PC-9 (cell line): ENCODE measurements around the gene PDGFD. TPM values are rescaled to one million over a fixed set of nuclear protein-coding genes. Genes with fewer than 3 reads are reported as not detected.
A peak's percentile ranks its signal among the peaks of the same experiment; 100 is the strongest.

Experiments
- BruUV-seq: library from RNA; stranded (reverse); fragments of 400-500 nt; replicated peaks from 2 replicates; lab custom pipeline; 2021; lab: Mats Ljungman, UMichigan
- CTCF ChIA-PET: fragments of 300-600 bp; sonication (Branson Sonifier 250); formaldehyde crosslinking; loops from one replicate; lab custom pipeline; 2022; ENCODE audit warnings: antibody characterized with exemption; lab: Charles Lee
- POLR2A ChIA-PET: fragments of 300-600 bp; sonication (Branson Sonifier 250); formaldehyde crosslinking; loops from one replicate; lab custom pipeline; 2022; ENCODE audit warnings: antibody characterized with exemption; ENCODE audit not compliant: unreplicated experiment; lab: Charles Lee
- DNase-seq, 2 experiments: peaks; one replicate each; pipeline versions ENCODE4 v3.0.0 to v3.0.0-alpha.2; 2015 to 2022; ENCODE audit warnings: mixed read lengths in 1 of 2
- H2AFZ ChIP-seq: fragments of 200-600 bp; sonication (generic); 2 replicates; pipeline ENCODE4 v1.8.1; 2017; ENCODE audit warnings: antibody characterized with exemption
- H3F3A ChIP-seq: fragments of 200-600 bp; sonication (generic); 2 replicates; pipeline ENCODE4 v1.8.1; 2017; ENCODE audit warnings: antibody characterized with exemption, mild to moderate bottlenecking, low read depth; ENCODE audit not compliant: insufficient read depth
- H3K27ac ChIP-seq: fragments of 200-600 bp; sonication (generic); 2 replicates; pipeline ENCODE4 v1.6.1; 2016; ENCODE audit warnings: mixed run types
- H3K27me3 ChIP-seq: fragments of 200-600 bp; sonication (generic); 2 replicates; pipeline ENCODE4 v1.6.1; 2016; ENCODE audit warnings: low read depth, mixed run types; ENCODE audit not compliant: insufficient read depth
- H3K36me3 ChIP-seq: fragments of 200-600 bp; sonication (generic); 2 replicates; pipeline ENCODE4 v1.6.1; 2016; ENCODE audit warnings: low read depth, mixed run types
- H3K4me1 ChIP-seq: fragments of 200-600 bp; sonication (generic); replicated peaks from 2 replicates; pipeline ENCODE4 v1.6.1; 2016; ENCODE audit warnings: mixed run types; ENCODE audit not compliant: insufficient read depth
- H3K4me2 ChIP-seq: fragments of 200-600 bp; sonication (generic); 2 replicates; pipeline ENCODE4 v1.6.1; 2017; ENCODE audit warnings: mixed run types
- H3K4me3 ChIP-seq: fragments of 200-600 bp; sonication (generic); 2 replicates; pipeline ENCODE4 v1.6.1; 2016; ENCODE audit warnings: mixed run types
- H3K79me2 ChIP-seq: fragments of 200-600 bp; sonication (generic); 2 replicates; pipeline ENCODE4 v1.6.1; 2017; ENCODE audit warnings: low read depth, mixed run types
- H3K9me2 ChIP-seq: fragments of 200-600 bp; sonication (generic); 2 replicates; pipeline ENCODE4 v1.8.1; 2017; ENCODE audit warnings: mild to moderate bottlenecking; ENCODE audit not compliant: insufficient read depth
- H3K9me3 ChIP-seq: fragments of 200-600 bp; sonication (generic); 2 replicates; pipeline ENCODE4 v1.8.1; 2016; ENCODE audit warnings: low read depth; ENCODE audit not compliant: insufficient read depth
- H4K20me1 ChIP-seq: fragments of 200-600 bp; sonication (generic); 2 replicates; pipeline ENCODE4 v1.8.1; 2017; ENCODE audit not compliant: insufficient read depth
- EZH2 ChIP-seq: fragments of 200-600 bp; sonication (generic); IDR thresholded peaks from 2 replicates; pipeline ENCODE4 v1.8.0; 2017; ENCODE audit warnings: antibody characterized with exemption, low read depth
- intact Hi-C: fragments of 100-400 bp; cut with micrococcal nuclease; formaldehyde crosslinking; loops from one replicate; pipeline ENCODE4 v1.10.0; 2022; ENCODE audit not compliant: unreplicated experiment
- total RNA-seq: library from RNA; stranded (reverse); gene quantifications from 2 replicates; pipeline ENCODE4 v1.2.3, GENCODE V29; 2021
- TF ChIP-seq, protein P1 (sequence below): fragments of 200-600 bp; sonication (generic); conservative IDR thresholded peaks from 2 replicates; pipeline ENCODE4 v1.6.1; 2017; ENCODE audit warnings: mixed run types, antibody characterized with exemption, mild to moderate bottlenecking, moderate library complexity

Gene PDGFD
- total RNA-seq, 1 experiment from 2014 or later = 6.1 TPM

DNA sequence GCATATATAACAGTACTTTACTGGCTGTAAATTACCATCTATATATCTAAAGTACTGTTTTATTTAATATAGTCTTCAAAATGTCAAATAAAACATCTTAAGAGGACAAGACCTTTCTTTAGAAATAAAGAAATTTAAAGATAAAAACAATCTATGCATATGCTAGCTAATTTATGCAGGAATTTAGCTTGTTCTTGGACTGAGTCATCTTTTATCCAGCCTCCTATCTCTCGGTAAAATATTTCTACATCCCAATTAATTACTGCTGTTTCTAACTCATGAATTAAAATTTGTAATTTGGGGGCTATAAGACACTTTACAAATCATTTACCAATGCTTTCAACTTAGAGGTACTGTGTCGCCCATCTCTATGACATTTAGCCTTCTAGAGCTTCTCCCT lies 200.3 kb downstream of the PDGFD start:
- Histone ChIP-seq H3K4me3 (no peak overlapping the region), H3K79me2 (no peaks in the 10 kb centered on the region), H4K20me1 (no peaks in the 10 kb centered on the region), H3K9me3 (peaks cover 11% of the 10 kb centered on the region; the same call in 1 of the 2 replicates), H3F3A (no peaks in the 10 kb centered on the region), H3K4me1 (0 out of 2 replicates have a peak, but pooled peaks cover 15% of the 10 kb centered on the region), H3K9me2 (no peaks in the 10 kb centered on the region), H3K4me2 (no peak overlapping the region), H3K36me3 (no peaks in the 10 kb centered on the region), H3K27ac (no peak overlapping the region), H2AFZ (no peak overlapping the region), H3K27me3 (no peaks in the 10 kb centered on the region)
- ChIA-PET CTCF (no interaction called here), POLR2A (no interaction called here)
- no TSS peak for BruUV-seq
- TF ChIP-seq, protein P1, sequence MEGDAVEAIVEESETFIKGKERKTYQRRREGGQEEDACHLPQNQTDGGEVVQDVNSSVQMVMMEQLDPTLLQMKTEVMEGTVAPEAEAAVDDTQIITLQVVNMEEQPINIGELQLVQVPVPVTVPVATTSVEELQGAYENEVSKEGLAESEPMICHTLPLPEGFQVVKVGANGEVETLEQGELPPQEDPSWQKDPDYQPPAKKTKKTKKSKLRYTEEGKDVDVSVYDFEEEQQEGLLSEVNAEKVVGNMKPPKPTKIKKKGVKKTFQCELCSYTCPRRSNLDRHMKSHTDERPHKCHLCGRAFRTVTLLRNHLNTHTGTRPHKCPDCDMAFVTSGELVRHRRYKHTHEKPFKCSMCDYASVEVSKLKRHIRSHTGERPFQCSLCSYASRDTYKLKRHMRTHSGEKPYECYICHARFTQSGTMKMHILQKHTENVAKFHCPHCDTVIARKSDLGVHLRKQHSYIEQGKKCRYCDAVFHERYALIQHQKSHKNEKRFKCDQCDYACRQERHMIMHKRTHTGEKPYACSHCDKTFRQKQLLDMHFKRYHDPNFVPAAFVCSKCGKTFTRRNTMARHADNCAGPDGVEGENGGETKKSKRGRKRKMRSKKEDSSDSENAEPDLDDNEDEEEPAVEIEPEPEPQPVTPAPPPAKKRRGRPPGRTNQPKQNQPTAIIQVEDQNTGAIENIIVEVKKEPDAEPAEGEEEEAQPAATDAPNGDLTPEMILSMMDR = no peak
- DNase-seq = no peak
- intact Hi-C loops = no loop called here

DNA sequence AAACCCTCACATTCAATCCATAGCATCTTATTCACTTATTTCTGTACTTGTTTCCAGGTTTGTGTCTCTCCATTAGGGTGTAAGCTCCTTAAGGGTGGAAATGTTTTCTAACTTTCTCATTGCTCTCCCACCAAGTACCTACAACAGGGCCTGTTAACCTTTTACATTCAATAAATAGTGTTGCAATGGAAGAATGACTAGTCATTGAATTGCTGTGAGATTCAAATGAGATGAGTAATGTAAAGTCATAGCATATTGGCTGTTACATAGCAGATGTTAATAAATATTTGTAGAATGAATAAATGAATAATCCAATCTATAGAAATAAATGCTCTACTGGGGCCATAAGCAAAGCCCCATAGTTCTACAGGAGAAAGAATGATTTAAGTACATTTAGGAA lies 202.9 kb downstream of the PDGFD start:
- no TSS peak for BruUV-seq
- ChIA-PET POLR2A (no interaction called here), CTCF (no interaction called here)
- Histone ChIP-seq H3K36me3 (no peaks in the 10 kb centered on the region), H3K4me3 (no peak overlapping the region), H4K20me1 (no peaks in the 10 kb centered on the region), H3K9me2 (no peaks in the 10 kb centered on the region), H3K27me3 (no peaks in the 10 kb centered on the region), H3F3A (no peaks in the 10 kb centered on the region), H2AFZ (no peak overlapping the region), H3K9me3 (peaks cover 18% of the 10 kb centered on the region; the same call in 1 of the 2 replicates), H3K4me2 (no peak overlapping the region), H3K27ac (no peak overlapping the region), H3K4me1 (0 out of 2 replicates have a peak, but pooled peaks cover 15% of the 10 kb centered on the region), H3K79me2 (no peaks in the 10 kb centered on the region)
- DNase-seq = peak in 1 of 2 experiments; percentile 69
- intact Hi-C loops = no loop called here
- no peak for TF ChIP-seq EZH2
- TF ChIP-seq, protein P1 = no peak

DNA sequence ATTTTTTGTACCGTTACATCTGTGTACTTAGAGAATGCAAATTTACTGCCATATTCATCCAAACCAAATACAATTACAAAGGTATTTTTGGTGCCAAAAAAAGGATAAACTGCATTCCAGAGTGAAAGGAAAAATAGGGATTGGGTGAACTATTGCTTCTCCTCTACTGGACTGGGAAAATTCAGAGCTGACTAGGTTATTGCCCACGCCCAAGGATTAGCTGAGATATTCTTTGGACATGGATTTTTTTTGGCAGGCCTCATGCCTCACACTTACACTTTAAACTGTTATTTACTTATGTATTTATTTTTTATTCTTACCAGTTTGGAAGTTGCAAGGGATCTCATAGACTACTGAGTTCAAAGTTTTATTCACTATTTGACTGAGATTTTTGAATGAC lies 203.8 kb downstream of the PDGFD start:
- Histone ChIP-seq H3K27me3 (no peaks in the 10 kb centered on the region), H2AFZ (no peak overlapping the region), H3K27ac (no peak overlapping the region), H3K9me2 (no peaks in the 10 kb centered on the region), H3F3A (no peaks in the 10 kb centered on the region), H3K79me2 (no peaks in the 10 kb centered on the region), H3K36me3 (no peaks in the 10 kb centered on the region), H3K4me2 (no peak overlapping the region), H4K20me1 (no peaks in the 10 kb centered on the region), H3K4me1 (0 out of 2 replicates have a peak, but pooled peaks cover 15% of the 10 kb centered on the region), H3K9me3 (peaks cover 18% of the 10 kb centered on the region; the same call in 1 of the 2 replicates), H3K4me3 (no peak overlapping the region)
- no TSS peak for BruUV-seq
- CTCF ChIA-PET = no interaction called here
- TF ChIP-seq, protein P1 = no peak
- TF ChIP-seq EZH2 = no peak
- no peak for DNase-seq
- intact Hi-C loops = no loop called here
- POLR2A ChIA-PET = no interaction called here
